NB4 (cell line): Measurements from ENCODE around the gene TP53TG5.

Source experiments
- TF ChIP-seq, protein P1 (sequence below): IDR thresholded peaks from one replicate; pipeline ENCODE4 v1.5.1; 2012; ENCODE audit warnings: low read depth, low read length
- TF ChIP-seq, protein P2 (sequence below): IDR thresholded peaks from 2 replicates; pipeline ENCODE4 v1.6.1; 2011; ENCODE audit warnings: low read depth, low read length

DNA sequence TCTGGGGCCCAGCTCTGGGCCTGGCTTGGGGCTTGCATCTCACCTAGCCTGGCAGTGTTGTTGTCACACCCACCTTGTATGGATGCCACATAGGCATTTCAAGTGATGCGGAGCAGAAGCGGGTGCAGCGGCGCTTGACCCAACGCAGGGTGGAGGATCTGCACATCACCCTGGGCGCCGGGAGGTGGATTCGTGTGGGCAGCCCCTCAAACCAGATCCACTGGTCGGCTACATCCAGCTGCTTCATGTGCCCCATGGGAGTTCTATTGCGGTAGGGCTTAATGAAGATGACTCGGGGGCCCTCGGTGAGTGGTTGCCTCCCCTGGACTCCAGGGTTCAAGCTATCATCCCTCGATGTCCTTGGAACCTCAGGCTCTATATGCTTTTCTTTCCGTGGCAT, 3.2 kb downstream of the TP53TG5 start:
- TF ChIP-seq, protein P1, sequence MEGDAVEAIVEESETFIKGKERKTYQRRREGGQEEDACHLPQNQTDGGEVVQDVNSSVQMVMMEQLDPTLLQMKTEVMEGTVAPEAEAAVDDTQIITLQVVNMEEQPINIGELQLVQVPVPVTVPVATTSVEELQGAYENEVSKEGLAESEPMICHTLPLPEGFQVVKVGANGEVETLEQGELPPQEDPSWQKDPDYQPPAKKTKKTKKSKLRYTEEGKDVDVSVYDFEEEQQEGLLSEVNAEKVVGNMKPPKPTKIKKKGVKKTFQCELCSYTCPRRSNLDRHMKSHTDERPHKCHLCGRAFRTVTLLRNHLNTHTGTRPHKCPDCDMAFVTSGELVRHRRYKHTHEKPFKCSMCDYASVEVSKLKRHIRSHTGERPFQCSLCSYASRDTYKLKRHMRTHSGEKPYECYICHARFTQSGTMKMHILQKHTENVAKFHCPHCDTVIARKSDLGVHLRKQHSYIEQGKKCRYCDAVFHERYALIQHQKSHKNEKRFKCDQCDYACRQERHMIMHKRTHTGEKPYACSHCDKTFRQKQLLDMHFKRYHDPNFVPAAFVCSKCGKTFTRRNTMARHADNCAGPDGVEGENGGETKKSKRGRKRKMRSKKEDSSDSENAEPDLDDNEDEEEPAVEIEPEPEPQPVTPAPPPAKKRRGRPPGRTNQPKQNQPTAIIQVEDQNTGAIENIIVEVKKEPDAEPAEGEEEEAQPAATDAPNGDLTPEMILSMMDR, result no peak
- TF ChIP-seq, protein P2, sequence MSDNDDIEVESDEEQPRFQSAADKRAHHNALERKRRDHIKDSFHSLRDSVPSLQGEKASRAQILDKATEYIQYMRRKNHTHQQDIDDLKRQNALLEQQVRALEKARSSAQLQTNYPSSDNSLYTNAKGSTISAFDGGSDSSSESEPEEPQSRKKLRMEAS, result no peak
